Activated CD8-positive, alpha-beta memory T cell treated with anti-CD3 and anti-CD28 coated beads for 1 hour (primary cell): Measurements from ENCODE around the gene KLF9.

Experiments
- DNase-seq, 2 donors: peaks; one replicate each; pipeline ENCODE4 v3.0.0-alpha.2; 2020; ENCODE audit warnings: low read depth in 1 of 2; ENCODE audit errors: extremely low read depth in 1 of 2

KLF9 gene

DNA sequence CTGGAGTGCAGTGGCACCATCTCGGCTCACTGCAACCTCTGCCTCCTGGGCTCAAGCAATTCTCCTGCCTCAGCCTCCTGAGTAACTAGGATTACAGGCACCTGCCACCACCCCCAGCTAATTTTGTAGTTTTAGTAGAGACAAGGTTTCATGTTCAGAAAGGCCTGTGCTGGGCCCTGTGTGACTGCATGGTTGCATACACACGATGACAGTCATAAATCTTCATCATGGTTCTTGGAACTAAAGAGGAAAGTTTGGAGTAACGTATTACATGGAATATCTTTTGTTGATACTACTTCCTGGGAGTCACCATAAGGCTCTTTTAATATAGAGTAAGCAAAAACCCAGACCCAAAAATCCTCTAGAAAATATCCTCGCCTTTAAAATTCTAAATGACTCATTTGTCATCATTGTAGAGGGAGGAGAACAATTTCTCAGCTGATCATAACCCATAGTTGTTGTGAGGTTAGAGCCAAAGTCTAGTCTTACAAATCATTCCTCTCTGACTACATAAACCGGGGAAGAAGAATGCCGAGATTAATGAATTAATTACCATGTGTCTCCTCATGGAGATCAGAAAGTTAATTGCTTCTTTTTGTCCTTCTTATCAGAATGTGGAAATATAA is 47.0 kb downstream of the KLF9 start:
- no peak for DNase-seq

DNA sequence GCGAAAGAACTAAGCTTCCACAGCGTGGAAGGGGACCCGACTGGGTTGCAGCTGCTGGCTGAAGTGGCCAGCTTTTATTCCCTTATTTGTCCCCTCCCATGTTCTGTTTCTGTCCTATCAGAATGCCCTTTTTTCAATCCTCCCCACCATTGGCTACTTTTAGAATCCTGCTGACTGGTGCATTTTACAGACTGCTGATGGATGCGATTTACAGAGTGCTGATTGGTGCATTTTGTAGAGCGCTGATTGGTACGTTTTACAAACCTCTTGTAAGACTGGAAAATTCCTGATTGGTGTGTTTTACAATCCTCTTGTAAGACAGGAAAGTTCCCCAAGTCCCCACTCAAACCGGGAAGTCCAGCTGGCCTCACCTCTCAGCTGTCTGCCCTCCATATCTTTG is 50.7 kb downstream of the KLF9 start:
- no peak for DNase-seq

DNA sequence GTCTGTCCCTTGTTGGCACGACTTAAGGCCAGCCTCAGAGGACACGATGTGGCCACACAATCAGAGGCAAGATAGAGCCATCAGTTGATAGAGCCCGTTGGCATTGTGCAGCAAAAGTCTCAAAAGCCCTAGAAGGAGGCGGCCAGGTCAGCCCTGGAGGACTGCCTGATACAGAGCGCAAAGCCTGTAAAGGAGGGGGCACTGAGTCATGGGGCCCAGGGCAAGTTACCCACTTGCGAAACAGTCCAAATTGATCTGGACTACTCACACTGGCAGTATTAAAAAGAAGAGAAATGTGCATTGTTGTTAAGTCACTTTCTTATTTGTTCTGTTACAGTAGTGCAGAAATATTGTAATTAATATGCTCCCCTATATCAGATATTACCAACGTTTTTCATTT is 51.5 kb downstream of the KLF9 start:
- no peak for DNase-seq

DNA sequence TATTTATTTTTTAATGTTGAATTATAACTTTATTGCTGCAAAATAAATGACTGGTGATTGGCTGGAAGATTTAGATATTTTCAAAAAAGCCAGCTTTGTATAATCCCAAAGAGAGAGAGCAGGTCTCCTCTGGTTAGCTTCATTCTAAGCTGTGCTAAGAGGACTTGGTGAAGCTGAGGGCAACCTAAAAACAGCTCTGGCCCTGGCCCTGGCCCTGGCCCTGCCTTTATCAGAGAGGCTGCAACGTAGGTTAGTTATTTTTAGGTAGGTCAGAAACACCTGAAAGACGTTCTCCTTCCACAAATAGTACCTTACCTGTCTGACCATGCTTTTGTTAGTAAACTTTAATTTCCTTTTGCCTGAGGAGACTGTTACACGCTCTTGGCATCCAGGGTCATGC is 58.7 kb downstream of the KLF9 start:
- no peak for DNase-seq

DNA sequence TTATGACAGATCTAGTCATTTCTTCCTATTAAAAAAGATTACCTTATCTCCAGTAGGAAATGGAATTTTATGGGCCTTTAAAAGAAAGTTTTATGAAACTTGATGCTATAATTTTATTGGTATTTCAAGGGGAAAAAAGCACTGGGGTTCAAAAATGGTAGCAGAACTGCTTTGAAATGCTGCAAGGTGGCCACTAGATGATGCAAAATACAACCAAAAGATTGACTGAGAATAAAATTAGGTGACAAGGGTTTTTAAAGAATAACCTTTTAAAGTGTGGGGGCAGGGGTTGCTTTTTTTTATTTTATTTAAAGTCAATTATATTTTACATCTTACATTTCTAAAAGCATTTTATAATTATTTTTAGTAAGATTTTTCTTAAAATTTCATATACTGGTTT is 61.7 kb downstream of the KLF9 start:
- DNase-seq, result no peak

DNA sequence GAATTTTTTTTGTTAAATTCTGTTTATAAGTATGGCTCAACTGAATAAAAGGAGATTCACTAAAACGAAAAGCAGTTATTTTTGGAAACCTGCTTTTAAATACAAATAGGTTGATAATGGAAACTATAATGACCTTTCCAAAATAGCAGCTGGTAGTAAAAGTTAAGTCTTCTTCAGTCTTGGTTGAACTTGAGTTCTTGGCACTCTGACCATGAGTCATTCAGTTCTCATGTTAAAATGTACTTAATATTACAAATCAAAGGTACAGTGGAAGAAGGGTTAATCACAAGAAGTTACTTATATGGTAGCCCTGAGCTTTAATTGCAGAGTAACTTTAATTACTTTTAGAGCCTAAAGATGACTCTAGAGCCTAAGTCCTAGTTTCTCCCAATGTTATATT is 62.1 kb downstream of the KLF9 start:
- DNase-seq, result no peak

DNA sequence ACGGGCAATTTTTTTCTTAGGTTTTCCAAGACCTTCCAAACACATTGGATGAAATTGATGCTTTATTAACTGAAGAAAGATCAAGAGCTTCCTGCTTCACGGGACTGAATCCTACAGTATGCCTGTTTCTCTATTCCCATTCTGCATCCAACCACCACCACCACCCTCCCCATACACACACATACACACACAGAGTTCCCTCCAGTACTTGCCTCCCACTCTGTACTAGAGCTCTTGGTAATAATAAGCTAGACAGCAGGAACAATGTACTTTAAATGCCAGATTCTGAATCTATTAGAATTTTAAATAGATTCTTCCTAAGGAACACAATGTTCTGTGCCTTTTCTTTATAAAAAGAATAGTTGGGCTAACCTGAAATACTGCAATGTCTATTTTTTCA is 67.4 kb downstream of the KLF9 start:
- DNase-seq, result no peak

DNA sequence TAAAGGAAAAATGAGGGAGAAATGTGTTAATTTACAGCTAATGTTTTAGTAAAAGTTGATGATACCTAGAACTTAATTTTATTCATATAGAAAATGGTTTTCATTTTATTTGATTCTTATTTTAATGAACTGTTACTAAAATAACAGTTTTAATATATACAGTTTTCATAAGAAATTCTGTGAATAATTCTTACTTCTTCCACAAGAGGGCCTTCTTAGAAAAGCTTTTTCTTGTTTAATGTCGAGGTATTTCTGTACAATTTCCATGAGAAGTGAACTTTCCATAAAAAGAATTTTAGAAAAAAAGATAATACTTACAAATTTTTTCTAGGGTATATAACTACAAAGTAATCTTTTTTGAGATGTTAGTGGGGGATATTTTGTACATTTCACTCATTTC is 73.9 kb downstream of the KLF9 start:
- no peak for DNase-seq
